NCI-H2196 treated with DMSO at 0.1 percent for 48 hours (cell line): ENCODE measurements around the gene HOXA9.

ENCODE experiments used
- DNase-seq: peaks from one replicate; lab custom pipeline; 2025; ENCODE audit not compliant: unreplicated experiment; lab: John Stamatoyannopoulos, UW

Gene HOXA9

DNA sequence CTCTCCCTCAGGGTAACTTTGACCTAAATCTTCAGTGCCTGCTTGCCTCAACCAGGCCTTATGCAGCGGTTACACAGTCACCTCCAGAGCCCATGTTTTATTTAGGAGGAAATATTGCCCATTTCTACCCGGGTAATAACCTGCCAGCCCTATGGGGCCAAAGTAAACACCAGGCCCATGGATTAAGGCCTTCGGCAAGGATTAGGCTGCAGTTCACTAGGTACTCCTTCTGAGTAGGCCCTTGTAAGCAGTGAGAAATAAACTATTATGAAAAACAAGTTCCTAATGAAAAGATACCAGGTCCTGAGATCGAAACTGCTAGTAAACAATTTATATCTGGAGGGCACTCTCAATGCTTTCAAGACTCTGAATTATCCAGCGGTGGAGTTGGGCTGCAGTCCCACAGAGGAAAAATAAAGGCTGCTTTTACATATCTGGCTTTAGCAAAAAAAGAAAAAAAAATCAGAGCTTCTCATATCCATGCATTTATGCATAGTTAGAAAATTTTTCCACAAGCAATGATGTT, 12.5 kb upstream of the HOXA9 start:
- DNase-seq = no peak

DNA sequence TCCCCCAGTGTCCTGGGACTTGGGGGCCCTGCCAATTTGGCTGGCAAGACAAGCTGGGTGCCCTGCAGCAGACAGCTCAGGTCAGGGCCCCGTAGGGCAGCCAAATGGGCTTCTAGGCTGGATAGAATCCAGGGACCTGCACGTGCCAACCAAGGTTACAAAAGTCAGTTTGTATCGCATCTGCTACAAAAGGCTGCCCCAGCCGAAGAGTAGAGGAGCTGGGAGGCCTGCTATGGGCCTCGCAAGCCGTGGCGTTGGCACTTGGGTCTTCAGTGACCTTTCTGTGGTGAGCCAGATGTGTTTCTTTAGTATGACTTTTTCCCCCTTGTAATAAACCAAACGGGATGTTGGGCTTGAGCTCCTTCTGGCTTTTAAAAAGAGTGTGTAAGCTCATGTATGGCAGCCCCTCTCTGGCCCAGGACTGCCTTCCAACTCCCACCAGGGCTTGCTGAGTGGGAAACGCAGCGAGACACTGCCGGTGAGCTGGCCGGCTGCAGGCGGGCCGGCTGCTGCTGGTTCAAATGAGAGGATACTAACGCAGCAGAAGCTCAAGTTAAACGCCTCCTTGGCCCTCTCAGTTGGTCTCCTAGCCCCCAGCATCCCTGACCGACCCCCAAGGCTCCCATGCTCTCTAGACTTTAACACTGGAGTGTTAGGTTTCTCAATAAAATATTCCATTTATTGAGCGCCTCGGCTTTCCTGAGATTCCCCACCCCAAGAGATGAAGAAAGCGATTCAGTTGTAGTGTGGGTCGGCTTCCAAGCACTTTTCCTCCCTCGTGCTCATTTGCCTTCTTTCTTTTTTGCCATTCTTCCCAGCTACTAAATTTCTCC, 11.8 kb upstream of the HOXA9 start:
- DNase-seq = no peak

DNA sequence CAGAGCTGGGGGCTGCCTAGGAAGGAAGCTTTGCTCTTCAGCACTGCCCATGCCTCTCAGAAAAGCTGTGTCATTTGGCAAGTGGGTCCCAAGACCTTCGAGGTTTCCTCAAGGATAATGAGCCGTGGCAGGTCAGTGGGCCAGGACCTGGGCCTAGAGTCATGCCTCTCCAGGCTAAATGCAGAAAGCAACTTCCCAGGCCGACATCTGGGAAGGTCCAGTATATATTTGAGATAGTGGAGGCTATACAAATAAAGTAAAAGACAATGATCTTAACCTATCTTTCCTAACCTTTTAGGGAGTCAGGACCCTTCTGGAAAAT, 11.1 kb upstream of the HOXA9 start:
- DNase-seq = no peak

DNA sequence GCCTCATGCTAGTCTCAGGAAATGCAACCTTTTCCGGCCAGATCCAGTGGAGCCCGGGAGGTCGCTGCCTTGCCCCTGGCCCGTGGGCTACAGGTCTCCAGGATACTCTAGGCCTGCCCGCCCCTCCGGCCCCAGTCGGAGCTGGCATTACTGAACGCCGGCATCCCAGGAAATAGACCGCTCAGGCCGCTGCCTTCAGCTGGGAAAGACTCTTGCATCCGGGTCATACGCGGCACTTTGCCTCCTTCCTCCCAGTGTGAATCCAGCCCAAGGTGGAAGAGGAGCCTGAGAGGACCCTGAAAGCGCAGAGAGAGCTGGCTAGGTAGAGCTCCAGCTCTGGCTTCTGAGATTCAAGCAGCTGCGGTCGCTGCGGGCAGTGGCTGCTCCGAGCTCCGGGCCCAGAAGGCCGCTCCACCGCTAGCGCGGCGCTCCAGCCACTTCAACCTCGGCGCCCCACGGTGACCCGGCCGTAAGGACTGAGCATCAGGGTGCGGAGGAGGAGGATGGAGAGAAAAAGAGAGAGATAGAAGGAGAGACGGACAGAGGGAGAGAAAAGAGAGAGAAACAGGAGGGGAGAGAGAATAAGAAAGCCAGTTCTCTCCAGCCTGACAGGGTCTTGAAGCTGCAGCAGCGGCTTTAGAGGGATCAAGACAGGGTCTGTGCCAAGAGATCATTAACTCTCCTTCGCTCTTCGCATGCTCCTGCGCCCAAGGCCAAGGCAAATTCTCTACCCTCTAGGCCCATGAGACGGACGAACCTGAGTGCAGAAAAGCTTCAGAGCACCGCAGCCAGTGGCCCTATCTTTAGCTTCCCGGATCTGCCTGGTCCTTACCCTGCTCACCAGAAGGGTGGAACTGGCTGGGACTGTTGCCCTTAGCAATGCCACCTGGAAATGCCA, 10.5 kb upstream of the HOXA9 start:
- DNase-seq = no peak

DNA sequence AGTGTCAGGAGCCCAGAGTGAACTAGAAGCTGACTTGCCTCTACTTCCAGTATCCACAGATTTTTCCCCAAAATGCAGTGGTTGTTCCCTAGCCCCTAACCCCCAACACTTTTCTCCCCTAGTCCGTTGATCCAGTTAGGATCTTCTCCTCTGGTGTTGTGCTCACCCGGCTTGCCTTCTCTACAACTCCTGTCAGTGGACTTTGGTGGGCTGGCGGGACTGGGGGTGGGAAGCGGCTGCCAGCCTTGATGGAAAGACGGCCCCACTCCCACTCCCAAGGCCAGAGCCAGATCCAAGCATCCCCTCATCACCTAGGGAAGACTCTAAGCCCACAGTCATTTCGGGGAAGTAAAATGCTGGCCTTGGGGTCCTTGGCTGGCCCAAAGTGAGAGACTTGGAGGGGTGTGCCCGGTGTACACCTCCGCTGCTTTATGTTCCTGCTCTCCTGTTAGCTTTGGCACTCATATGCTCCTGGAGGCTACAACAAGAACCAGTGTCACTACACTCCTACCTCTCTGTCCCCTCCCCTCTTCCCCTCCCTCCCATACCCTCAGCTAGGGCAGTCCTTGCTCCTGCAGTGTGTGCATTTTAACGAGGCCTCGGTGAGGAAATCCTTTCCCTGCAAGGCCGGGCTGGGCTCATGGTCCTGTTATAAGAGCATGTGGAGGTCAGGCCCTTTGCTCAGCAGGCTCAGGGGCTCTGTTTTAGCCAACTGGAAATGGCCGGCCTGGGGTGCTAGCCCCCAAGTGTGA, 9.7 kb upstream of the HOXA9 start:
- DNase-seq = no peak

DNA sequence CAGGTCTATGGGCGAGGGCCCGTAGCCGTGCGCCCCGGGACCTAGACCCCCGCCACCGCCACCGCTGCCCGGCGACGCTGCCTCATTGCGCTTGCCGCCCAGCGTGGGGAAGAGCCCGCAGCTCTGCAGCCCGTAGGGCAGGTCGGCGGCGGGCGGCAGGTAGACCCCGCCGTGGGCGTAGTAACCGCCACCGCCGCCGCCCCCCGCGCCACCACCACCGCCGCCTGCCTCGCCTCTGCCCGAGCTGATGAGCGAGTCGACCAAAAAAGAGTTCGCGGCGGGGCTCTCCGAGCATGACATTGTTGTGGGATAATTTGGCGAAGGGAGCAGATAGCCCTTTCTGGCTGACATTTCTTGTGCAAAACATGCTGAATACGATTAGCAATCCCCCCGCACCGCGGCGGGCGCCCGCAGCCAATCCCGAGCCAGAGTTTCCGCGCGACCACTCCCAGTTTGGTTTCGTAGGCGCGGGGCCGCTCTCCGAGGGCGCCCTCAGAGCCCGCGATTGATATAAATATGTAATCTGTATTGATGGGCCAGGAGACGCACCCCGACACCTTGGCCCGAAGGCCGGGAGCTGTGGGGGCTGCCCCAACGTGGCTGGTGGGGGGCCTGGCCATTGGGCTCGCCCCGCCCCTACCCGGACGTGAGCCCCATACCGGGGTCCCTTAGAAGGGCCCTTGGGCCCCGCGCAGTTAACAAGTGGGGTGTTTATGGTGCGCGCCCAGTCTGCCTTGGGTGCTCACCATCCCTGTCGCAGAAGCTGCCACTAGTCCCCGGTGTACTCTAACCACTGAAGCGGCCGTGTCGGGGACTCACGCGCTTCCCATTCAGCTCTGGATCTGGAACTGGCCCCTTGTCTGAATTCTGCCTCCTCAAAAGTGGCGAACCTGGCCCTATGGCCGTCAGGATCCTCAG, 8.9 kb upstream of the HOXA9 start, which contains the start of gene HOXA10:
TSS of gene HOXA10 (minus strand) at position 365 of the 918 bp plus-strand sequence. CDS start at position 351, 14 bp downstream.
- no peak for DNase-seq

DNA sequence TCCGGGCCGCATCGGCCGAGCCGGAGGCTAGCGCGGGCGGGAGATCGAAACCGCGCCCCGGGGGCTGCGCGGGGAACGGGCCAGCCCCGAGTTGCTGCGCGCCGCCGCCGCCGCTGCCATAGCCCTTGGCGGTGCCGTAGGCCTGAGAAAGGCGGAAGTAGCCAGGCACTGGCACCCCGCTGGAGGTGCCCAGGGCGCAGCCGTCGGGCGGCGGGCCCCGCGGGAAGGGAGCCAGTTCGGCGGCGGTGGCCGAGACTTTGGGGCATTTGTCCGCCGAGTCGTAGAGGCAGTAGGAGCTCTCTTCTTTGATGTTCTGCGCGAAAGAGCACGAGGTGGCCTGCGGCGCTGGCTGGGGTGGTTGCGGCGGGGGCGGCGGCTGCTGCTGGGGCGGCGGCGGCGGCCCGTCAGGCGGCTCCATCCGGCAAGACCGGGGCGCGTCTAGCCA, 8.2 kb upstream of the HOXA9 start:
- DNase-seq = peak; percentile 23

DNA sequence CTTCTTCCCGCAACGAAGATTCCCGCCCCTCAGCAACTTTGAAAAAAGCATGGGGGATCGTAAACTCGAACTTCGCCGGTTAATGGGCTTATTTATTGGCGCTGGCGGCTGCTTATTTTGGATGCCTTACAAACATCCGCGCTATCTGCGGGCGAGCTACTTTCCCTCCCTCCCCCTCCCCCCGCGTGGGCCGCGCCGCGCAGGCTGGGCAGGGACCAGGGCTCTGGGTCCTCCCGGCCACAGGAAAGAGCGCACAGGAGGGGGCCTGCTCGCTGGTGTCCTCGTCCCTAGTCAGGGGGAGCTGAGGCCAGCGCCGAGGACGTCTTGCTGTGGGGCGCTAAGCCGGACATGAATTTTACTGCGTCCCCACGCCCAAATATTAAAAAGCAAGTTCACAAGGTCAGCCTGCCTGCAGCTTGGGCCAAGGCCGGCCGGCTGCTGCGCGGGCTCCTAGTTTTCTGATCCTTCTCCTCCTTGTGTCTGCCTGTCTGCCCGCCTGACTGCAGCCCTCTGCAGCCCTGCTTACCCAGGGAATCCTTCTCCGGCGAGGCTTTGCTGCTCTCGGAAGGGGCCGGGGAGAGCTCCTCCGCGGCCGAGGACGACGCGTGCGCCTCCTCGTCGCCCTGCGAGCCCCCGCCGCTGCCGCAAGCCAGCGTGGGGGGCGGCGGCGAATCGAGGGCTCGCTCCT, 7.6 kb upstream of the HOXA9 start:
- no peak for DNase-seq

DNA sequence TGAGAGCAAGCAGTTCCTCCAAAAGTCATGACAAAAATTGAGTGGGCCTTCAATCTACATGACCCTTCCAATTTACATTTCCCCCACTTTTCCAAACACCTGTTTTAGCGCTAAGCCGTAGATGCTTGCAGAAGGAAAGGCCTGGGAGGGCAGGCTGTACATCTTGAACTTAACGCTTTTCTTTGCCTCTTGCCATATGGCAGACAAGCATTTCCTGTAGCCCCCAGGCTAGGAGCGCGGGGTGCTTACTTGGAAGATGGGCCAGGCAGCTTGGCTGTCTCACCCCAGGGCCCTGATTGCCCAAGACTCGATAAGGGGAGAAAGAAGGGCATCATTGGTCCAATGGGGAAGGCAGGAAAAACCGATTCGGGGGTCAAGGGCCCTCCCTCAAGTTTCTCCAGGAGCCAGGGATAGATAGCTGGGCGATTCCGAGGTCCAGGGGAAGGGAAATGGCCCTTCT, 7.0 kb upstream of the HOXA9 start:
- DNase-seq = no peak

DNA sequence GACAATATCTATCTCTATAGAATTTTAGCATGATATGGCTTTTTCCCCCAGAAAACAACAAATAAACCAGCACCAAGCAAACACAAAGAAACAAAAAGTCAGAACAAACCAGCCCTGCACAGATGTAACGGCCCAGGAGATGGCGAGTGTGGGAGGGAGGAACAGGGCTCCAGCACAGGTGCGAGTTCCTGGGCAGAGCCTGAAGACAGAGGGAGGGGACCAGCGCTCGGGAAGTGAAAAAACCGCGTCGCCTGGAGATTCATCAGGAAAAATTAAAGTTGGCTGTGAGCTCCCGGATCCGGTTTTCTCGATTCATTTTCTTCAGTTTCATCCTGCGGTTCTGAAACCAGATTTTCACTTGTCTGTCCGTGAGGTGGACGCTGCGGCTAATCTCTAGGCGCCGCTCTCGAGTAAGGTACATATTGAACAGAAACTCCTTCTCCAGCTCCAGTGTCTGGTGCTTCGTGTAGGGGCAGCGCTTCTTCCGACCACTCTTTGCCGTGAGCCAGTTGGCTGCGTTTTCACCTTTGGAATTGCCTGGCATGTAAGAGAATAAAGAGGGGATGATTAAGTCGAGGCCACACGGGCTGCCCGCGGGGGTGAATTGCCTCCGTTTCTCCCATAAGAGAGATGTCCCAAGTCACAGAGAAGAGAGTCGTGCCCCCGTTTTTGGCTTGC, 6.4 kb upstream of the HOXA9 start:
- no peak for DNase-seq

DNA sequence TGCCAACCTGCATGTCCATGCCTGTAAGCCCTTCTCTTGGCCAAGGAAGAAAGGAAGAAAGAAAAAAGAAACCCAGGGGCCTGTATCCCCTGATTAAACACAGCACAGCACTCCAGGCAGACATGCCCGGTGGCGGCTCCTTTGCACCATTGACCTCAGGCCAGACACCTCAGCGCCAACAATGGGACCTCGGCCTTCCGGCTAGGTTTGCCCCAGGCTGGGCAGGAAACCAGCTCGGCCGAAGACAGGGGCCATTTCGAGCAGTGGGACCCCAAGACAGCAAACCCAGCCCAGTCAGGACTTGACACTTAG, 5.9 kb upstream of the HOXA9 start:
- DNase-seq = no peak

DNA sequence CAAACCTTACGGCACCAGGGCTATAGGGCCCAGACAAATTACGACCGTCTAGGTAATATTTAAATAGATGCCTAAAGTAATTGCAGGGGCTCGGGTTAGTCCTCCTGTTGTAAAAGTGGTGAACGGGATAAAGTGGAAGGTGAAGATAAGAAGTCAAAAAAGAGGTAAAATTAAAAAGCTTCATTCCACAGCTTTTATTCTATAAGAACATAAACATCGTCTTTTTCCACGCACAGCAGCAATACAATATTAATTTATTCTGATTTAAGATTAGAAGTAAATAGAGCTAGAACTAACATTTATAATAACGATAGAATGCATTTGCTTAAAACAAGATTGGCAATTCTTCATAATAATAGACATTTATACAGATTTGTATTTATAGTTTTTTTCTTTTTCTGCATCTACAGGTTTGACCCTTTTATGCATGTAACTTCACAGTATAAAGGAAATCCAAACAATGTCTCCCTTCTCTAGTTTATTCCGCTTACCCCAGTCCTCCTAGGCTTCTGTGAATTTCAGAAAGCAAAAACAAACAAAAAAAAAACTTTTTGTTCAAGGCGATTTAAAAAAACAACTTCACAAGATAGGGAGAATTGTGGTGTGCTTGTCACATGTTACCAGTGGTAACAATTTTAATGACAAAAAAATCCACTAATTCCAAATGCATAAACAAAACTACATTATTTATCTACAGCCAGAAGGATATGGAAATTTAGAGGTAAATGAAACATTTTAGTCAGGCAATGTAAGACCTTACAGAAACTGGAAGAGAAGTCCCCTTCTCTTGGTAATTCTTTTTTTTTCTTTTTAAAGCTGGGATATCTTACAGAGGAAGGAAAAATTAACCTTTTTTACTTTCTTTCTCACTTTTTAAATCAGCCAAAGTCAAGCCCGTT, 5.3 kb upstream of the HOXA9 start:
- DNase-seq = no peak

DNA sequence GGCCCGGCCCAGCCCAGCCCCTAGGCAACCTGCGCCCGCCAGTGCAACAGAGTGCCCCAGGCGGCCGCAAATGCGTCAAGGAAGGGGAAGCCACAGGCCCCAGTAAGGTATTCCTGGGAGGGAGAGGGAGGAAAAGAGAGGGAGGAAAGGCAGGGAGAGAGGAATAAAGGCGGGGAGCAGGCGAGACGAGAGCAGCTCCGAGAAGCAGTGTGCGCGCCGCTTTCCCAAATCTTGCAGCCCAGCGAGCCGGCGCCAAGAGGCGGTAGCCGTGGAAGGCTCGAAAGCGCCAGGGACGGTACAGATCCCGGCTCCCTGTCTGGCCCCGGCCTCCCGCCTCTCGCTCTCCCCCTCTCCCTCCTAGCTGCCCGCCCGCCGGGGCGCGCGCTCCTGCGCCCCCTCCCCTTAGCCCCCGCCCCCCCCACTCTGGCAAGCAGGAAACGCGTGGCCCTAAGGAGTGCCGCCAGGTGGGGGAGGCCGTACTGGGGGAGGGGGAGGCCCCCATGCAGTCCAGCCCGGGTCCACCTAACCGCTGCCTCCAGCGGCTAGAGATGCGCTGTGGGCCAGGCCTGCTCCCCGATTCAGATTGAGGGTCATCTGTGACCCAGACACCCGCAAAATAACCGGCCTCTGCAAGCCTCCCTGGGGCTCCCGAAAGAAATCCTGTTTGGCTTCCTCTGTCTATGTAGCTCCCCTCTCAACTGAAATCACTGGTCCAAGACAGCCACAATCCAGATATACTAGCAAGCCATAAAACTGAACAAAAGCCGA, 4.5 kb upstream of the HOXA9 start:
- no peak for DNase-seq

DNA sequence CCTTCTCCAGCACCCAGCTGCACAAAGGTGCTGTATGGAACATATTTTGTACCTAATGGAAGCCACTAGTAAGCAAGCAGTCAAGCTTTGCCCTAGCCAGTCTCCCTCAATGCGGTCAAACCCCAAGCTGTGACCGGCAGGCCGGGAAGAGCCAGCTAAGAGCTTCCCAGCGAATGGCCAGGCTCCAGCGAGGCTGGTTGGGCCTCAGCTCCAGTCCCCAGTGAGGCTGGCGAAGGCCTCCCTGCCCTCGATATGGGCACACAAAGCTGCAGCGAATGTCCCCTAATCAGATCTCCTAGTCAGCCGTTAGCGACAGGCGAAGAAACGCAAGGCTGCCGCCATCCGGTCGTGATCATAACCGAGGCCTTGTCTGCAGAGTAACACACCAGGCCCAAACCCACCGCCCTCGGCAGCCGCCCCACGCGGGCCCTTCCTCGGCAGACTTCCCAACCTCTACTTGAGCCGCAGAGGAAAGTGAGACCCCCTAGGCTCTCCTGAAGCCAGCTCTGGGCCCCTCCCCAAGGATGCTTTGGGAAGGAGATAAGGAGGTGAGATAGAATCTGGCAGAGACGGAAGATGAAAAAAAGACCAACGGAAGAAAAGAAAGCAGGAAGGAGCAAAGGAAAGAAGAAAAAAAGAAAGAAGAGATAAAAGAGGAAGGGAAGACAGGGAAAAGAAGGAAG, 3.1 kb upstream of the HOXA9 start:
- DNase-seq = no peak

DNA sequence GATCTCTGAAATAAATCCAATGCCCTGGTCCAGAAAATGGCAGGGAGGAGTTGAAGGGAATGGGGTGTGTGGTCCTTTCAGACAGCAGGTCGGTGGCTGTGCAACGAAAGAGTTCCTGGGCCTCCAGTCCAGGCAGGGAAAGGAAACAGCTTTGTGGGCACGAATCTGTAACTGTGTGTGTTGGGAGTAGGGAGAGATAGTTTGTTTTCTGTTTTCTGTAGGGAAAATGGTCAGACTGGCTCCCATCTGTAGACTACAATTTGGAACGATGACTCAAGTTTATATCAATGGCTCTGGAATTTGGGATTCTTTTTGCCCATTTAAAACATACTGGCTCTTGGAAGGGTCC, 2.6 kb upstream of the HOXA9 start:
- no peak for DNase-seq

DNA sequence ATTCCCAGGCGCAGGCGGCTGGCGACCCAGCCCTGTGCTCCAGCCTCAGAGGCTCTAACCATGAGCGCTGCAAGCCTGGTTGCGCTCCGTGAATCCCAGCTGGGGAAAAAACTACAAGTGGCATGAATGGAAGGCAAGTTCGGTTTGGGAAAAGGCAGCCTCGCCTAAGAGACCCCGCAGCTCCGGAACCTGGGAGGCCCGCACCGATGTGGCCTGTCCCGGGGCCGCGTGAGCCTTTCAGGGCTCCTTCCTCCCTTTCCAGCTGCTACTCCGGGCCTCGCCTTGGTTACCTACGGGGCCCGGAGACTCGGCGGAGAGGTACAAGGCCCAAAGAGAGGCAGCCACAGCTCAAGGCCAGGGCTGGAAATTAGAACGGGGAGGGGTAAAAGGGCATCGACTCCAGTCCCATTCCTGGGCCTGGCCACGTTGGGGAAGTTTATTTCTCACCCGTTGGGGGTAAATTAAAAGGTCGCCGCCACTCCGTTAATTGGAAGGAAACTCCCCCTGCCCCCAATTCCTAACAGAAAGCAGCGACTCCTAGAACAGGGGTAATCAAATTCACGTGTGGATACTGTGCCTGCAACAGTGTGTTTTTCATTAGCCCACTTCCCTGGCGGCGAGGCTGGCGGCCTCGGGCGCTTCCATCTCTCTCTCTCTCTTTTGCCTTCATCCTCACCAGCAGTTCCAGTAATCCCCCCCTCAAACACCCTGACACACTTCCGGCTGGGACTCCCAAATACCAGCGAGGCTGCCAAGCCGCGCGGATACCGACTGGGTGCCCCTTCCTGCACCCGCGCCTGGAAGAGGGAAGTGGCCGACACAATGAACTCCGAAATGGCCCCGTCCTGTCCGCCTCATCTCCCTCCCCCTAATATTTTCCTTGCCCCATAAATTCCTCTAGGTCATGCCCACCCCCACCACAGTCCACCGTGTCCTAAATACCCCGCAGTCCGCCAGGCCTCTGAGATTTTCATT, 1.5 kb upstream of the HOXA9 start:
- DNase-seq = no peak
